HEK293 (cell line): Measurements from ENCODE around the gene RBFOX2.
A peak's percentile ranks its signal among the peaks of the same experiment; 100 is the strongest.

Experiments
- CTCF ChIA-PET: fragments of 350-600 bp; formaldehyde crosslinking; extraction: SDS; loops from one replicate; lab custom pipeline; 2021; ENCODE audit warnings: antibody characterized with exemption; lab: Yijun Ruan, JAX
- POLR2A ChIA-PET: fragments of 300-600 bp; formaldehyde crosslinking; extraction: SDS; loops from one replicate; lab custom pipeline; 2020; ENCODE audit warnings: antibody characterized with exemption, inconsistent platforms; lab: Yijun Ruan, JAX
- H3K27ac ChIP-seq: fragments of 200-500 bp; sonication (Bioruptor generic); 2 replicates; pipeline ENCODE4 v1.5.1; 2014; ENCODE audit warnings: low read depth, low read length, control low read depth, inconsistent platforms; ENCODE audit errors: extremely low read depth
- H3K36me3 ChIP-seq, 2 experiments: fragments of 200-500 bp in 1 of 2; sonication (Bioruptor generic) in 1 of 2; 1 replicate in 1 of 2; 2 replicates in 1 of 2; pipeline ENCODE4 v1.5.1; 2014 to 2017; ENCODE audit warnings: inconsistent platforms in 2 of 2, low read length in 2 of 2; ENCODE audit not compliant: control insufficient read depth in 2 of 2, insufficient read depth in 1 of 2
- H3K4me1 ChIP-seq: fragments of 200-500 bp; sonication (Bioruptor generic); 2 replicates; pipeline ENCODE4 v1.5.1; 2014; ENCODE audit warnings: mild to moderate bottlenecking, low read length, inconsistent platforms; ENCODE audit not compliant: control insufficient read depth, insufficient read depth
- H3K4me3 ChIP-seq: 2 replicates; pipeline ENCODE4 v1.5.1; 2011; ENCODE audit warnings: low read depth, mild to moderate bottlenecking, control low read depth, low read length, moderate library complexity
- H3K9me3 ChIP-seq: fragments of 200-500 bp; sonication (Bioruptor generic); 2 replicates; pipeline ENCODE4 v1.5.1; 2014; ENCODE audit warnings: low read depth, low read length, inconsistent platforms; ENCODE audit not compliant: control insufficient read depth, insufficient read depth
- GLIS1 ChIP-seq: fragments of 450-650 bp; formaldehyde crosslinking; IDR thresholded peaks from 2 replicates; pipeline ENCODE4 v1.5.1; 2016; ENCODE audit warnings: missing biosample characterization, missing genetic modification characterization
- OSR2 ChIP-seq: fragments of 450-650 bp; formaldehyde crosslinking; IDR thresholded peaks from 2 replicates; pipeline ENCODE4 v1.5.1; 2016; ENCODE audit warnings: missing biosample characterization, missing genetic modification characterization
- SP7 ChIP-seq: fragments of 450-650 bp; formaldehyde crosslinking; IDR thresholded peaks from 2 replicates; pipeline ENCODE4 v1.5.1; 2016; ENCODE audit warnings: missing biosample characterization, missing genetic modification characterization
- TCF7L2 ChIP-seq: IDR thresholded peaks from 2 replicates; pipeline ENCODE4 v1.6.1; 2011; ENCODE audit warnings: low read depth, mild to moderate bottlenecking, inconsistent platforms, low read length, moderate library complexity, borderline replicate concordance
- ZBTB48 ChIP-seq: fragments of 450-650 bp; formaldehyde crosslinking; IDR thresholded peaks from 2 replicates; pipeline ENCODE4 v1.5.1; 2016; ENCODE audit warnings: missing biosample characterization, missing genetic modification characterization
- ZNF621 ChIP-seq: fragments of 450-650 bp; formaldehyde crosslinking; IDR thresholded peaks from 2 replicates; pipeline ENCODE4 v1.5.1; 2017; ENCODE audit warnings: missing biosample characterization, missing genetic modification characterization
- ZNF623 ChIP-seq: fragments of 450-650 bp; formaldehyde crosslinking; IDR thresholded peaks from 2 replicates; pipeline ENCODE4 v1.5.1; 2016; ENCODE audit warnings: missing biosample characterization, missing genetic modification characterization
- ZNF629 ChIP-seq: fragments of 450-650 bp; formaldehyde crosslinking; IDR thresholded peaks from 2 replicates; pipeline ENCODE4 v1.5.1; 2017; ENCODE audit warnings: missing biosample characterization, missing genetic modification characterization
- ZNF664 ChIP-seq: fragments of 450-650 bp; formaldehyde crosslinking; IDR thresholded peaks from 2 replicates; pipeline ENCODE4 v1.5.1; 2016; ENCODE audit warnings: missing biosample characterization, missing genetic modification characterization
- ZXDB ChIP-seq: fragments of 450-650 bp; formaldehyde crosslinking; IDR thresholded peaks from 2 replicates; pipeline ENCODE4 v1.5.1; 2016; ENCODE audit warnings: missing biosample characterization, missing genetic modification characterization
- TF ChIP-seq, protein P1 (sequence below): fragments of 450-650 bp; formaldehyde crosslinking; IDR thresholded peaks from 2 replicates; pipeline ENCODE4 v1.5.1; 2017; ENCODE audit warnings: missing biosample characterization, missing genetic modification characterization
- TF ChIP-seq, protein P2 (sequence below): fragments of 450-650 bp; formaldehyde crosslinking; IDR thresholded peaks from 2 replicates; pipeline ENCODE4 v1.5.1; 2016; ENCODE audit warnings: missing biosample characterization, missing genetic modification characterization
- TF ChIP-seq, protein P3 (sequence below): fragments of 450-650 bp; formaldehyde crosslinking; IDR thresholded peaks from 2 replicates; pipeline ENCODE4 v1.5.0; 2017; ENCODE audit warnings: missing biosample characterization, missing genetic modification characterization, borderline replicate concordance

The RBFOX2 gene

DNA sequence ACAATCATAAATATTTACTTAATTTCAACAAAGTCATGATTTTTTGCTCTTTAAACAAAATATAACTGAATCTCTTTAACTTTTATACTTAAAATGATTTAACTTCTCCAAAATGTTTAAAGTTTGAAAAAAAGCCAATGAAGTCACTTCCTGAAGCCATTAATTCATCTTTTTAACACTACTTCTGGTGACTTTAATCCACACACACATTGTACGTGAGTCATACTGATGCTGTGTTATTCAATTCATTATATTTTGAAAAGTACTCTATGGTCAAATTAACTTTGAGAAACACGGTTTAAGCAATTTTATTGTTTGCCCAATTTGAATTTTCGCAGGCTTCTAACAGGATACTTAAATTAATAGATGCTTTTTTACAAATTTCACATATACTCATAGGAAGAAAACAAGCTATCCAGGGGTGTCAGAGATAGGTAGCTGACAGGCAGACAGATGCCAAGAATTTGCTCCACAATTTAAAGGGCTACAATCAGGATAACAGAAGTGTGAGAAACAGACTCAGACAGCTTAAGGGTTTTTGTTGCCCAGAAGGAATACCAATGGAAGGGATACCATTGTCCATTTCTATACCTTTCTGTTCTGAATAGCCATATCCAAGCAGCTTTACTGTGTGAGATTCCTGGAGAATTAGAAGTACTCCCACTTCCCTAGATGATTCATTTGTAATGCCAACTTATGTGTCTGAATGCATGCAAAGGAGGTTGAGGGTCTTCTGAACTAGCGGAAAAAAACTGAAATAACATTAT lies 118.4 kb downstream of the RBFOX2 start:
- Histone ChIP-seq H3K4me3 (no peak overlapping the region), H3K4me1 (peaks cover 26% of the 10 kb centered on the region), H3K36me3 (no peaks in the 10 kb centered on the region), H3K9me3 (no peaks in the 10 kb centered on the region), H3K27ac (no peak overlapping the region)
- no peak for TF ChIP-seq ZNF621
- TF ChIP-seq, protein P1, sequence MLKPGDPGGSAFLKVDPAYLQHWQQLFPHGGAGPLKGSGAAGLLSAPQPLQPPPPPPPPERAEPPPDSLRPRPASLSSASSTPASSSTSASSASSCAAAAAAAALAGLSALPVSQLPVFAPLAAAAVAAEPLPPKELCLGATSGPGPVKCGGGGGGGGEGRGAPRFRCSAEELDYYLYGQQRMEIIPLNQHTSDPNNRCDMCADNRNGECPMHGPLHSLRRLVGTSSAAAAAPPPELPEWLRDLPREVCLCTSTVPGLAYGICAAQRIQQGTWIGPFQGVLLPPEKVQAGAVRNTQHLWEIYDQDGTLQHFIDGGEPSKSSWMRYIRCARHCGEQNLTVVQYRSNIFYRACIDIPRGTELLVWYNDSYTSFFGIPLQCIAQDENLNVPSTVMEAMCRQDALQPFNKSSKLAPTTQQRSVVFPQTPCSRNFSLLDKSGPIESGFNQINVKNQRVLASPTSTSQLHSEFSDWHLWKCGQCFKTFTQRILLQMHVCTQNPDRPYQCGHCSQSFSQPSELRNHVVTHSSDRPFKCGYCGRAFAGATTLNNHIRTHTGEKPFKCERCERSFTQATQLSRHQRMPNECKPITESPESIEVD (tag by site-specific recombination), result peak; percentile 76
- ChIA-PET POLR2A (interaction anchor here (0.5 to 1.0 kb wide), 2 partner anchors 119 to 1898 kb away, joined by 4 to 5 read pairs; partner anchors contain the start of genes GCAT and RBFOX2), CTCF (interaction anchor here (0.6 to 1.1 kb wide), 5 partner anchors 12 to 496 kb away, joined by 3 to 5 read pairs (median 4); no protein-coding TSS in a partner anchor)

DNA sequence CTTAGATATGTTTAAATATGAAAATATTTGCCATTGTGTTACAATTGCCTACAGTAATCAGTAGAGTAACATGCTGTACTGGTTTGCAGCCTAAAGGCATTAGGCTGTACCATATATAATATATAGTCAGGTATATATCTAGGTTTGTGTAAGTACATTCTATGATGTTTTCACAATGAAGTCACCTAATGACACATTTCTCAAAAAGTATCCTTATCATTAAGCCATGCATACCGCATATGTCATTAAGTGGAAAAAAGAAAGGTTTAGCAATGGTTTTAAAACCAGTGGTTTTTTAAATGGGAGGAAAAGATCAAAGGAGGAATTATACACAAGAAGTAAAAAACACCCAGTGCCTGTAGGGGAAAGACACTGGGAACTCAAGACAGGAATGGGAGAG lies 122.7 kb downstream of the RBFOX2 start:
- TF ChIP-seq ZNF623 (tag by site-specific recombination) (no peak), ZBTB48 (tag by site-specific recombination) (no peak), OSR2 (tag by site-specific recombination) (0 out of 2 replicates have a peak, but pooled peaks have one; percentile 20), ZNF629 (tag by site-specific recombination) (peak; percentile 44; the same call in 1 of the 2 replicates), SP7 (tag by site-specific recombination) (peak; percentile 94), ZXDB (tag by site-specific recombination) (peak; percentile 32; the same call in 1 of the 2 replicates), TCF7L2 (peak; percentile 66)
- TF ChIP-seq, protein P2, sequence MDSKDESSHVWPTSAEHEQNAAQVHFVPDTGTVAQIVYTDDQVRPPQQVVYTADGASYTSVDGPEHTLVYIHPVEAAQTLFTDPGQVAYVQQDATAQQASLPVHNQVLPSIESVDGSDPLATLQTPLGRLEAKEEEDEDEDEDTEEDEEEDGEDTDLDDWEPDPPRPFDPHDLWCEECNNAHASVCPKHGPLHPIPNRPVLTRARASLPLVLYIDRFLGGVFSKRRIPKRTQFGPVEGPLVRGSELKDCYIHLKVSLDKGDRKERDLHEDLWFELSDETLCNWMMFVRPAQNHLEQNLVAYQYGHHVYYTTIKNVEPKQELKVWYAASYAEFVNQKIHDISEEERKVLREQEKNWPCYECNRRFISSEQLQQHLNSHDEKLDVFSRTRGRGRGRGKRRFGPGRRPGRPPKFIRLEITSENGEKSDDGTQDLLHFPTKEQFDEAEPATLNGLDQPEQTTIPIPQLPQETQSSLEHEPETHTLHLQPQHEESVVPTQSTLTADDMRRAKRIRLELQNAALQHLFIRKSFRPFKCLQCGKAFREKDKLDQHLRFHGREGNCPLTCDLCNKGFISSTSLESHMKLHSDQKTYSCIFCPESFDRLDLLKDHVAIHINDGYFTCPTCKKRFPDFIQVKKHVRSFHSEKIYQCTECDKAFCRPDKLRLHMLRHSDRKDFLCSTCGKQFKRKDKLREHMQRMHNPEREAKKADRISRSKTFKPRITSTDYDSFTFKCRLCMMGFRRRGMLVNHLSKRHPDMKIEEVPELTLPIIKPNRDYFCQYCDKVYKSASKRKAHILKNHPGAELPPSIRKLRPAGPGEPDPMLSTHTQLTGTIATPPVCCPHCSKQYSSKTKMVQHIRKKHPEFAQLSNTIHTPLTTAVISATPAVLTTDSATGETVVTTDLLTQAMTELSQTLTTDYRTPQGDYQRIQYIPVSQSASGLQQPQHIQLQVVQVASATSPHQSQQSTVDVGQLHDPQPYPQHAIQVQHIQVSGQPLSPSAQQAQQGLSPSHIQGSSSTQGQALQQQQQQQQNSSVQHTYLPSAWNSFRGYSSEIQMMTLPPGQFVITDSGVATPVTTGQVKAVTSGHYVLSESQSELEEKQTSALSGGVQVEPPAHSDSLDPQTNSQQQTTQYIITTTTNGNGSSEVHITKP (tag by site-specific recombination), result peak; percentile 57
- TF ChIP-seq, protein P1 (tag by site-specific recombination), result peak; percentile 87
- Histone ChIP-seq H3K27ac (no peak overlapping the region), H3K4me1 (peaks cover 32% of the 10 kb centered on the region), H3K9me3 (no peaks in the 10 kb centered on the region), H3K4me3 (no peak overlapping the region), H3K36me3 (no peaks in the 10 kb centered on the region)
- CTCF ChIA-PET, result interaction anchor here (0.6 to 1.3 kb wide), 3 partner anchors 16 to 65 kb away, joined by 3 read pairs; no protein-coding TSS in a partner anchor
- POLR2A ChIA-PET, result no interaction called here

DNA sequence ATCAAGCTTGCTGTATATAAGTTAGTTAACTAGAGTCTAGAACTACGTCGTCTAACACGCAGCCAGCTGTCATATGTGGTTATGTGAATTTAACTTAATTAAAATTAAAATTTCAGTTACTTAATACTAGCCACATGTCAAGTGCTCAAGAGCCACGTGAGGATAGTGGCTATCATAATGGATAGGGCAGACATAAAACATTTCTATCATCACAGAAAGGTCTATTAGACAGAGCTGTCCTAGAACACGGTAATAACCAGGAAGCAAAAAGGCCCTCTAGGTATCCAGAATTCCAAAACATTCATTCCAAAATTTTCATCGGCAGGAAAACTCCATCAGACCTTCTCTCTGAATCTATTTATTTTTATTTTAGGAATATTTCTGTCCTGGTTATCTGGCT lies 123.9 kb downstream of the RBFOX2 start:
- TF ChIP-seq ZNF664 (peak; percentile 38; the same call in 1 of the 2 replicates), GLIS1 (tag by site-specific recombination) (no peak)
- TF ChIP-seq, protein P3, sequence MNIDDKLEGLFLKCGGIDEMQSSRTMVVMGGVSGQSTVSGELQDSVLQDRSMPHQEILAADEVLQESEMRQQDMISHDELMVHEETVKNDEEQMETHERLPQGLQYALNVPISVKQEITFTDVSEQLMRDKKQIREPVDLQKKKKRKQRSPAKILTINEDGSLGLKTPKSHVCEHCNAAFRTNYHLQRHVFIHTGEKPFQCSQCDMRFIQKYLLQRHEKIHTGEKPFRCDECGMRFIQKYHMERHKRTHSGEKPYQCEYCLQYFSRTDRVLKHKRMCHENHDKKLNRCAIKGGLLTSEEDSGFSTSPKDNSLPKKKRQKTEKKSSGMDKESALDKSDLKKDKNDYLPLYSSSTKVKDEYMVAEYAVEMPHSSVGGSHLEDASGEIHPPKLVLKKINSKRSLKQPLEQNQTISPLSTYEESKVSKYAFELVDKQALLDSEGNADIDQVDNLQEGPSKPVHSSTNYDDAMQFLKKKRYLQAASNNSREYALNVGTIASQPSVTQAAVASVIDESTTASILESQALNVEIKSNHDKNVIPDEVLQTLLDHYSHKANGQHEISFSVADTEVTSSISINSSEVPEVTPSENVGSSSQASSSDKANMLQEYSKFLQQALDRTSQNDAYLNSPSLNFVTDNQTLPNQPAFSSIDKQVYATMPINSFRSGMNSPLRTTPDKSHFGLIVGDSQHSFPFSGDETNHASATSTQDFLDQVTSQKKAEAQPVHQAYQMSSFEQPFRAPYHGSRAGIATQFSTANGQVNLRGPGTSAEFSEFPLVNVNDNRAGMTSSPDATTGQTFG (tag by site-specific recombination), result no peak
- POLR2A ChIA-PET, result interaction anchor here (0.9 to 1.4 kb wide), 2 partner anchors 10 kb away, joined by 3 read pairs; no protein-coding TSS in a partner anchor
- Histone ChIP-seq H3K4me3 (no peak overlapping the region), H3K27ac (0 out of 2 replicates have a peak overlapping the region, but pooled peaks have one; percentile 5), H3K4me1 (peaks cover 37% of the 10 kb centered on the region), H3K9me3 (no peaks in the 10 kb centered on the region), H3K36me3 (no peaks in the 10 kb centered on the region)
- CTCF ChIA-PET, result interaction anchor here (0.5 to 1.5 kb wide), 6 partner anchors 11 to 352 kb away, joined by 3 to 5 read pairs (median 3); no protein-coding TSS in a partner anchor
